GM18861 (cell line): ENCODE data around the gene MRPS33.
"Not testable (repeated sequence)": the region's sequence is repeated elsewhere in the genome, so short reads cannot be mapped to it uniquely, and the experiment has no call there.

ENCODE experiments used
- ATAC-seq: cut with Tn5 transposase; IDR thresholded peaks from one replicate; pipeline ENCODE4 v1.9.1; 2021; ENCODE audit not compliant: unreplicated experiment

Gene MRPS33

GRCh38 chr7:140956997-140957396, 57.8 kb downstream of the MRPS33 start:
- ATAC-seq = not testable (repeated sequence)
